ENCODE results near the gene TMEM245. TPM values are rescaled to one million over a fixed set of nuclear protein-coding genes. Genes with fewer than 3 reads are reported as not detected.

The TMEM245 gene
- total RNA-seq, 1 experiment from 2014 or later: 23.7 TPM

GRCh38 chr9:109031241-109031640 lies 88.5 kb downstream of the TMEM245 start:
- H3K79me2 ChIP-seq (ENCODE audit: low read length): 0 out of 2 replicates have a peak, but pooled peaks cover 6% of the 10 kb centered on the region
- intact Hi-C loops (cut with micrococcal nuclease): loop anchor here (10.0 kb wide), 1 partner anchor 76 kb away; no protein-coding TSS in a partner anchor
- H4K20me1 ChIP-seq (ENCODE audit: low read length): no peaks in the 10 kb centered on the region
- CTCF ChIA-PET: no interaction called here
- BruUV-seq (replicated peaks): no TSS peak
- H3F3A ChIP-seq (ENCODE audit: low read length, unreplicated experiment): peaks cover 5% of the 10 kb centered on the region
- no peak overlapping the region for H3K9ac ChIP-seq (ENCODE audit: low read length)
- POLR2A ChIA-PET (ENCODE audit: unreplicated experiment): no interaction called here
- H3K9me3 ChIP-seq (ENCODE audit: low read length): no peaks in the 10 kb centered on the region
- no peak overlapping the region for H3K4me2 ChIP-seq (ENCODE audit: low read length)
- H3K9me2 ChIP-seq (replicated peaks; ENCODE audit: low read length): no peaks in the 10 kb centered on the region
- no peak overlapping the region for H3K27ac ChIP-seq (ENCODE audit: low read length)
- H3K4me3 ChIP-seq (ENCODE audit: low read length): no peak overlapping the region
- peaks cover 33% of the 10 kb centered on the region for H3K4me1 ChIP-seq (ENCODE audit: insufficient read depth, low read length)
- DNase-seq (peak; percentile 35), ATAC-seq (no peak)
- H2AFZ ChIP-seq (ENCODE audit: low read length): no peak overlapping the region
- H3K36me3 ChIP-seq (ENCODE audit: low read depth, low read length): peaks cover 12% of the 10 kb centered on the region; the same call in 1 of the 2 replicates
- no peaks in the 10 kb centered on the region for H3K27me3 ChIP-seq (ENCODE audit: low read length)
- no peak for TF ChIP-seq EZH2phosphoT487 (IDR thresholded peaks at IDR 0.05; ENCODE audit: borderline replicate concordance, low read length)

GRCh38 chr9:109030426-109030825 lies 89.3 kb downstream of the TMEM245 start:
- ATAC-seq (no peak), DNase-seq (no peak)
- no peaks in the 10 kb centered on the region for H3K9me3 ChIP-seq (ENCODE audit: low read length)
- no peak overlapping the region for H2AFZ ChIP-seq (ENCODE audit: low read length)
- peaks cover 12% of the 10 kb centered on the region; the same call in 1 of the 2 replicates for H3K36me3 ChIP-seq (ENCODE audit: low read depth, low read length)
- BruUV-seq (replicated peaks): no TSS peak
- H3K9ac ChIP-seq (ENCODE audit: low read length): no peak overlapping the region
- no peaks in the 10 kb centered on the region for H4K20me1 ChIP-seq (ENCODE audit: low read length)
- POLR2A ChIA-PET (ENCODE audit: unreplicated experiment): no interaction called here
- H3K27me3 ChIP-seq (ENCODE audit: low read length): no peaks in the 10 kb centered on the region
- H3K4me3 ChIP-seq (ENCODE audit: low read length): no peak overlapping the region
- H3K9me2 ChIP-seq (replicated peaks; ENCODE audit: low read length): no peaks in the 10 kb centered on the region
- TF ChIP-seq EZH2 (IDR thresholded peaks at IDR 0.05; ENCODE audit: low read length, unreplicated experiment): no peak
- TF ChIP-seq EZH2phosphoT487 (IDR thresholded peaks at IDR 0.05; ENCODE audit: borderline replicate concordance, low read length): no peak
- TF ChIP-seq CTCF (conservative IDR thresholded peaks at IDR 0.05; ENCODE audit: low read depth, low read length): no peak
- H3K4me1 ChIP-seq (ENCODE audit: insufficient read depth, low read length): peaks cover 25% of the 10 kb centered on the region
- H3K27ac ChIP-seq (ENCODE audit: low read length): no peak overlapping the region
- peaks cover 3% of the 10 kb centered on the region for H3F3A ChIP-seq (ENCODE audit: low read length, unreplicated experiment)
- CTCF ChIA-PET: no interaction called here
- H3K79me2 ChIP-seq (ENCODE audit: low read length): 0 out of 2 replicates have a peak, but pooled peaks cover 6% of the 10 kb centered on the region
- no peak overlapping the region for H3K4me2 ChIP-seq (ENCODE audit: low read length)
- intact Hi-C loops (cut with micrococcal nuclease): loop anchor here (10.0 kb wide), 1 partner anchor 76 kb away; no protein-coding TSS in a partner anchor

DNA sequence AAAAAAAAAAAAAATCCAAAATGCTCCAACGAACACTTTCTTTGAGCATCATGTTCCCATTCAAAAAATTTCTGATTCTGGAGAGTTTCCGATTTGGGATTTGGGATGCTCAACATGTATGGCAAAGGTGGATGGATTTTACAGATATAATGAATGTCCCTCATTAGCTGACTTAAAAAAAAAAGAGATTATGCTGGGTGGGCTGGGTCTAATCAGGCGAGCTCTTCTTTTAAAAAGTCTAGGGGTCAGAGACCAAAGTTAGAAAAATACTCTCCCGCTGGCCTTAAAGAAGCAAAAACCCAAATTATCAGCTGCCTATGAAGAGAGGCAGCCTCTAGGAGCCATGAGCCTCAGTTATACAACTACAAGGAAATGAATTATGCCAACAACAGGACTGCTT lies 91.3 kb downstream of the TMEM245 start:
- ChIA-PET POLR2A (ENCODE audit: unreplicated experiment) (no interaction called here), CTCF (no interaction called here)
- no peaks in the 10 kb centered on the region for H3K9me3 ChIP-seq (ENCODE audit: low read length)
- ATAC-seq: no peak
- no TSS peak for BruUV-seq (replicated peaks)
- no peak overlapping the region for H3K9ac ChIP-seq (ENCODE audit: low read length)
- H3F3A ChIP-seq (ENCODE audit: low read length, unreplicated experiment): no peaks in the 10 kb centered on the region
- no peaks in the 10 kb centered on the region for H3K27me3 ChIP-seq (ENCODE audit: low read length)
- DNase-seq: no peak
- H3K27ac ChIP-seq (ENCODE audit: low read length): no peak overlapping the region
- no peak overlapping the region for H2AFZ ChIP-seq (ENCODE audit: low read length)
- no peaks in the 10 kb centered on the region for H4K20me1 ChIP-seq (ENCODE audit: low read length)
- peaks cover 19% of the 10 kb centered on the region; the same call in 1 of the 2 replicates for H3K79me2 ChIP-seq (ENCODE audit: low read length)
- H3K9me2 ChIP-seq (replicated peaks; ENCODE audit: low read length): no peaks in the 10 kb centered on the region
- peaks cover 10% of the 10 kb centered on the region for H3K4me1 ChIP-seq (ENCODE audit: insufficient read depth, low read length)
- H3K4me2 ChIP-seq (ENCODE audit: low read length): no peak overlapping the region
- intact Hi-C loops (cut with micrococcal nuclease): no loop called here
- peaks cover 12% of the 10 kb centered on the region; the same call in 1 of the 2 replicates for H3K36me3 ChIP-seq (ENCODE audit: low read depth, low read length)
- H3K4me3 ChIP-seq (ENCODE audit: low read length): no peak overlapping the region
- no peak for TF ChIP-seq EZH2phosphoT487 (IDR thresholded peaks at IDR 0.05; ENCODE audit: borderline replicate concordance, low read length)
- TF ChIP-seq CTCF (conservative IDR thresholded peaks at IDR 0.05; ENCODE audit: low read depth, low read length): no peak
- TF ChIP-seq EZH2 (IDR thresholded peaks at IDR 0.05; ENCODE audit: low read length, unreplicated experiment): no peak

Measured in PC-3 (cell line).